ENCODE measurements around the gene PRKCQ. TPM values are rescaled to one million over a fixed set of nuclear protein-coding genes. Genes with fewer than 3 reads are reported as not detected.

The PRKCQ gene
- total RNA-seq, 1 donor, result under 0.01 TPM

- no peak for DNase-seq (ENCODE audit: low read depth)
- TF ChIP-seq CTCF (IDR thresholded peaks at IDR 0.05; ENCODE audit: insufficient read depth, low read depth, low read length), result no peak
- H3K4me3 ChIP-seq (ENCODE audit: low read depth, low read length), result no peak overlapping the region
Measured at GRCh38 chr10:6492896-6493295, 87.2 kb downstream of the PRKCQ start.

- no peak for DNase-seq (ENCODE audit: low read depth)
- no peak overlapping the region for H3K4me3 ChIP-seq (ENCODE audit: low read depth, low read length)
- TF ChIP-seq CTCF (IDR thresholded peaks at IDR 0.05; ENCODE audit: insufficient read depth, low read depth, low read length), result no peak
Measured at GRCh38 chr10:6491841-6492609, 88.1 kb downstream of the PRKCQ start.

- DNase-seq (ENCODE audit: low read depth), result no peak
- H3K4me3 ChIP-seq (ENCODE audit: low read depth, low read length), result no peak overlapping the region
- no peak for TF ChIP-seq CTCF (IDR thresholded peaks at IDR 0.05; ENCODE audit: insufficient read depth, low read depth, low read length)
Measured at GRCh38 chr10:6490614-6491013, 89.5 kb downstream of the PRKCQ start.

GRCh38 chr10:6487920-6488319 lies 92.2 kb downstream of the PRKCQ start:
- no peak for TF ChIP-seq CTCF (IDR thresholded peaks at IDR 0.05; ENCODE audit: insufficient read depth, low read depth, low read length)
- H3K4me3 ChIP-seq (ENCODE audit: low read depth, low read length), result no peak overlapping the region
- no peak for DNase-seq (ENCODE audit: low read depth)

GRCh38 chr10:6486309-6486708 lies 93.8 kb downstream of the PRKCQ start:
- no peak overlapping the region for H3K4me3 ChIP-seq (ENCODE audit: low read depth, low read length)
- TF ChIP-seq CTCF (IDR thresholded peaks at IDR 0.05; ENCODE audit: insufficient read depth, low read depth, low read length), result no peak
- no peak for DNase-seq (ENCODE audit: low read depth)

- no peak overlapping the region for H3K4me3 ChIP-seq (ENCODE audit: low read depth, low read length)
- no peak for DNase-seq (ENCODE audit: low read depth)
- no peak for TF ChIP-seq CTCF (IDR thresholded peaks at IDR 0.05; ENCODE audit: insufficient read depth, low read depth, low read length)
Measured at GRCh38 chr10:6482737-6483357, 97.2 kb downstream of the PRKCQ start.
